ENCODE data around the gene RASAL3.
"Not testable (repeated sequence)": the region's sequence is repeated elsewhere in the genome, so short reads cannot be mapped to it uniquely, and the experiment has no call there.

Gene RASAL3

GRCh38 chr19:15418579-15419412 is 45.5 kb downstream of the RASAL3 start, which contains the start of gene AKAP8L:
TSS of gene AKAP8L (minus strand) at chr19:15418988. CDS start at chr19:15418923, 65 bp downstream.
- peak; percentile 96 for DNase-seq

- DNase-seq: no peak
These were observed 46.1 kb downstream of the RASAL3 start for GRCh38 chr19:15418231-15418578.

- DNase-seq: no peak
These were observed 46.6 kb downstream of the RASAL3 start for GRCh38 chr19:15417699-15418098.

GRCh38 chr19:15412832-15413231 is 51.5 kb downstream of the RASAL3 start:
- no peak for DNase-seq

- not testable (repeated sequence) for DNase-seq
These were observed 53.0 kb downstream of the RASAL3 start for GRCh38 chr19:15411351-15411750.

GRCh38 chr19:15404780-15405211 is 59.5 kb downstream of the RASAL3 start:
- DNase-seq: no peak

- DNase-seq: no peak
These were observed 60.1 kb downstream of the RASAL3 start for GRCh38 chr19:15404097-15404779.

- no peak for DNase-seq
These were observed 61.2 kb downstream of the RASAL3 start for GRCh38 chr19:15403151-15403531.

- DNase-seq: no peak
These were observed 61.8 kb downstream of the RASAL3 start for GRCh38 chr19:15402411-15403150.

Data from NCI-H1048 (cell line).